GM03348 (cell line): ENCODE measurements around the gene TSN.
A peak's percentile ranks its signal among the peaks of the same experiment; 100 is the strongest.
"Not testable (repeated sequence)": the region's sequence is repeated elsewhere in the genome, so short reads cannot be mapped to it uniquely, and the experiment has no call there.

Source experiments
- DNase-seq: peaks from one replicate; pipeline ENCODE4 v3.0.0; 2012; ENCODE audit warnings: low spot score

The TSN gene

GRCh38 chr2:121801916-121802315 is 46.5 kb downstream of the TSN start:
- DNase-seq, result no peak

DNA sequence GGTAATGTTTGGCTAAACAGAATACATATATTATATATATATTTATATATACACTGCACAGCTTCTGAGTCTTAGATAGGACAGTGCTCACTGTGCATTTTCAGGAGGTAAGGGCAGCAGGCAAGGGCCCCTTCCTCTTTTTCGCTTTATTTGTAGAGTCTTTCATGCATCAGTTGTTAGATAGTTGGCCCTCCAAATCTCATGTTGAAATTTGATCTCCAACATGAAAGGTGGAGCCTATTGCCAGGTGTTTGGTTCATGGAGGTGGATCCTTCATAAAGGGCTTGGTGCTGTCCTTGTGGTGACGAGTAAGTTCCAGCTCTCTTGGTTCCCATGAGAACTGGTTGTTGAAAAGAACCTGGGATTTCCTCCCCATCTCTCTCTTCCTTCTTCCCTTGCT is 48.1 kb downstream of the TSN start:
- DNase-seq, result no peak

- no peak for DNase-seq
These were observed 48.9 kb downstream of the TSN start for GRCh38 chr2:121804340-121804739.

GRCh38 chr2:121804997-121805765 is 49.7 kb downstream of the TSN start:
- no peak for DNase-seq

DNA sequence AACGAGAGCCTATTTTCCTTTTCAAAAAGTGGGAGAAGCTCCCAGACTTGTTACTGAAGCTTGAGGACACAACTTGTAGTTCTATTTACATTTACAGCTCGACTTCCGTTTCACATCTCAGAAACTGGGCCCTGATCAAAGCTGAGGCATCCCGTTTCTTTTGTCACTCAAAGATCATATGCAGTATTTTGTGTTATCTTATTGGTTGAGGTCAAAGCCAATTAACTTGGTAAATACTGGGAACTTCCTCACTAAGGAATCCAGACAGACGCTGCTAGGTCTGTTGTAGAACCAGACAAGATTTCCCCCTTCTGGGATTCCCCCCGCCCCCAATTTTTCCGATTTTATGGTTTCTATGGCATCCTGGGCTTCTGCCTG is 50.3 kb downstream of the TSN start:
- DNase-seq, result no peak

DNA sequence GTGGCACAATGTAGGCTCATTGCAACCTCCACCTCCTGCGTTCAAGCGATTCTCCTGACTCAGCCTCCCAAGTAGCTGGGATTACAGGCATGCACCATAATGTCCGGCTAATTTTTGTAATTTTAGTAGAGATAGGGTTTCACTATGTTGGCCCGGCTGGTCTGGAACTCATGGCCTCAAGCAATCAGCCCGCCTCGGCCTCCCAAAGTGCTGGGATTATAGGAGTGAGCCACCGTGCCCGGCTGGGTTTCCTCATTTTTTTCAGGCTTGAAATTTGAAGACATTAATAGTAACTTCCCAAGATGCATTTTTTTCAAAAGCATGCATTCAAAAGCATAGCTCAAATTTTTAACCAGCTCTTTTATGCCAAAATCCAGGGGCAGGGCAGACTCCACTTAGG is 52.3 kb downstream of the TSN start:
- not testable (repeated sequence) for DNase-seq

DNA sequence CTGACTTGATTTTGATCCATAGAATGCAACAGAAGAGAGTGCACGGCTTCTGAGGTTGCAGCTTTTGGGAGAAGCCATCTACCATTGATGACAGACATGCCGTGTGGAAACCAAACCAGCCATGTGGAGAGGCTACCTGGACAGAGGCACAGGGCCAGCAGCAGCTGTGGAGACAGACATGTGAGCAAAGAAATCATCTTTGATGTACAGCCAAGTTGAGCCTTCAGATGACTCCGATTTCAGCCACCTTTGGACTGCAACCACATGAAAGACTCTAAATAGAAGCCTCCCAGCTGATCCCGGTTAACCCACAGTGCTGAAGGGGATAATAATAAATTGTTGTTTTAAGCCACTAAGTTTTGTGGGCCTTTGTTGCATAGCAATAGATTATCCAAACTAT is 54.2 kb downstream of the TSN start:
- no peak for DNase-seq

- DNase-seq, result peak; percentile 88
These were observed 55.8 kb downstream of the TSN start for GRCh38 chr2:121810959-121811853.

DNA sequence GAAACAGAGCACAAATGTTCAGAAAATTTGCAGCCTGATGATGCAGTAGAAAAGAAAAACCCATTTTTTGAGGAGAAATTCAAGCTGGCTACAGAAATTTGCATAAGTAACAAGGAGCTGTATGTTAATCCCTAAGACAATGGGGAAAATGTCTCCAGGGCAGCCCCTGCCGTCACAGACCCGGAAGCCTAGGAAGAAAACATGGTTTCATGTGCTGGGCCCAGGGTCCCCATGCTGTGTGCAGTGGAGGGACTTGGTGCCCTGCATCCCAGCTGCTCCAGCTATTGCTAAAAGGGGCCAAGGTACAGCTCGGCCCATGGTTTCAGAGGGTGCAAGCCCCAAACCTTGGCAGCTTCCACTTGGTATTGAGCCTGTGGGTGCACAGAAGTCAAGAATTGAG is 57.6 kb downstream of the TSN start:
- DNase-seq, result not testable (repeated sequence)

DNA sequence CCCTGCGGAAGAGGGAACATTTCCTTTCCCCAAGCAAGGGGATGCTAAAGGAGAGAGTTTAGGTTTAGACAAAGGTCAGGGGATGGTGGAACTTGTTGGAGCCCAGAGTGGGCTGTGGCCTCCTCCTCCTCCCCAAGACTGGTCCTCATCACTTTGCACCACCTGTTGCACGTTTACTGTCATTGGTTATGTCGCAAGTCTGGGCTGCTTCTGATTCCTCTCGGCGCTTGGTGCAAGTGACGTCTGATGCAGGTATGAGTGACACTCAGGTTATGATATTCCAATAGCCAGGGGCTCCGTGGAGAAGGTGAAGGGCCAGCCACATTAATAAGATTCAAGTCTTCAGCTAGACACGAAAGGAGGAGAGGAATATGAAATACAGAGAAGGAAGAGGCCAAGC is 59.8 kb downstream of the TSN start:
- no peak for DNase-seq

DNA sequence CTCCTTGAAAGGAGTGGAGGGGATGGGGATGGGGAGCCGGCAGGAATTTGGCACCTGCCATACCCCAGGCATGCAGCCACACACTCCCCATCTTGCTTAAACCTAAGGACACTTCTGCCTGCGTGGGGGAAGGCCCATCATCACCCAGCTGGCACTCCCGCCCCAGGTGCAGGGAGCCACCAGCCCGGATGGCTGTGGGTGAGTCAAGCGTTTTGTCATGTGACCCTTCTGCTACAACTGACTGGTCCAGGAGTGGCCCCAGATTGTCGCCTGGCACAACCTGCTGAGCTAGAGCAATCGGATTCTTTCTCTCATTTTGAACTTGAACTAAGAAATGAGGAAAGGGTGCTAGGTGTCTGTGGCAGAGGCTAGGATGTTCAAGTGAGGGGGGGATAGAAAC is 61.3 kb downstream of the TSN start:
- DNase-seq, result no peak

DNA sequence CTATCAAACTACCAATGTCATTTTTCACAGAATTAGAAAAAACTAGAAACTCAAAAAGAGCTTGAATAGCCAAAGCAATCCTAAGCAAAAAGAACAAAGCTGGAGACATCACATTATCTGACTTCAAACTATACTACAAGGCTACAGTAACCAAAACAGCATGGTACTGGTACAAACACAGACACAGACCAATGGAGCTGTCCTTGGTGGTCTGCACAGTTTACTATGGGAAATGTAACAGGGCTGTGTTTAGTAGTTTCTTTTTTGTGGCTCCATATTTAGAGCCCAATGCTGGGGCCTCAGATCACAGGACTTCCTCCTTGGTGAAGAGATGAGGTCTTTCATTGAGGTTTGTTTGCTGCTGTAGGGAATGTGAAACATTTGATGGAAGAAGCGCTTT is 61.9 kb downstream of the TSN start:
- not testable (repeated sequence) for DNase-seq
